ENCODE results near the gene MTIF3.

The MTIF3 gene

DNA sequence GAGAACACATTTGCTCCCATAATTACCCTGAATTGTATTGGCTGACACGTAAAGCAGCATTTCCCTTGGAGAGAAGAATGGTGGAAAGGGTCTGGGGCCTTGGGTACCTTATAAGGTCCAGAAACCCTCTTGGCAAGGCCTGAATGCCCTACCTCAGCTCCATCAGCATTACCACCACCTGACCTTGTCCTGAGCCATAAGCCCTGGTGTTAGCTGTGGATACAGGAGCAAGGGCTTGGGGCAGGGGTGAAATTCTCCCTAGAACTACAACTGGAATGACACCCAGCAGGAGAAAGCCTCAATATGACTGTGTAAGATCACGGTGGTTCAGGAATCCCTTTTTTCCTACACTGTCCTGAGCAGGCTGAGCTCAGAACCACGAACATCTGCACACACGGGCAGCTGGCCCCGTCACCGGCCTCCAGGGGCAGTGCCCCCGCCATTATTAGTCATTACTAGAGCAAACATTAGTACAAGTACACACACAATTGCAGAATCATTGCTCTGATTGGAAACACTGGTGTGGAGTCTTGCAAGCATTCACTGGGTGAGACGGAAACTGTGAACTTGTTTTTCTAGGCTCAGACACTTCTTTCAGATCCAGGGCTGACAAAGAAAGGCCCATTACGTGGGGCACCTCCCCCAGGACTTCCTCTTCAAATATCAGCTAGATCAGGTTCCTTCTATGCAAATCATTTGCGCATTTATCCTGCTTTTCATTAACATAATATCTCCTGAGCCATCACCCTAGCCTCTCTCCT, 26.8 kb upstream of the MTIF3 start:
- H3K9ac ChIP-seq (ENCODE audit: low read depth, low read length) = no peak overlapping the region
- no peaks in the 10 kb centered on the region for H3K79me2 ChIP-seq (ENCODE audit: insufficient read depth, low read length)
- no peak overlapping the region for H3K27ac ChIP-seq (ENCODE audit: low read length)
- no peak overlapping the region for H3K4me3 ChIP-seq (ENCODE audit: low read depth in 1 of 2, low read length in 2 of 2)
- H2AFZ ChIP-seq (ENCODE audit: low read depth, low read length) = no peak overlapping the region
- no peak overlapping the region for H3K4me2 ChIP-seq (ENCODE audit: insufficient read depth, low read length)
- no peak for DNase-seq
- H3K4me1 ChIP-seq (ENCODE audit: insufficient read depth, low read length) = peaks cover 34% of the 10 kb centered on the region
- no peaks in the 10 kb centered on the region for H3K27me3 ChIP-seq (ENCODE audit: insufficient read depth, low read length, poor library complexity)
- no peak for TF ChIP-seq EZH2 (IDR thresholded peaks at IDR 0.05; ENCODE audit: borderline replicate concordance, low read depth, low read length, severe bottlenecking)
- TF ChIP-seq, protein P1, sequence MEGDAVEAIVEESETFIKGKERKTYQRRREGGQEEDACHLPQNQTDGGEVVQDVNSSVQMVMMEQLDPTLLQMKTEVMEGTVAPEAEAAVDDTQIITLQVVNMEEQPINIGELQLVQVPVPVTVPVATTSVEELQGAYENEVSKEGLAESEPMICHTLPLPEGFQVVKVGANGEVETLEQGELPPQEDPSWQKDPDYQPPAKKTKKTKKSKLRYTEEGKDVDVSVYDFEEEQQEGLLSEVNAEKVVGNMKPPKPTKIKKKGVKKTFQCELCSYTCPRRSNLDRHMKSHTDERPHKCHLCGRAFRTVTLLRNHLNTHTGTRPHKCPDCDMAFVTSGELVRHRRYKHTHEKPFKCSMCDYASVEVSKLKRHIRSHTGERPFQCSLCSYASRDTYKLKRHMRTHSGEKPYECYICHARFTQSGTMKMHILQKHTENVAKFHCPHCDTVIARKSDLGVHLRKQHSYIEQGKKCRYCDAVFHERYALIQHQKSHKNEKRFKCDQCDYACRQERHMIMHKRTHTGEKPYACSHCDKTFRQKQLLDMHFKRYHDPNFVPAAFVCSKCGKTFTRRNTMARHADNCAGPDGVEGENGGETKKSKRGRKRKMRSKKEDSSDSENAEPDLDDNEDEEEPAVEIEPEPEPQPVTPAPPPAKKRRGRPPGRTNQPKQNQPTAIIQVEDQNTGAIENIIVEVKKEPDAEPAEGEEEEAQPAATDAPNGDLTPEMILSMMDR (IDR thresholded peaks at IDR 0.05; ENCODE audit: borderline replicate concordance, extremely low read depth, low read length, poor library complexity, severe bottlenecking) = no peak
- H4K20me1 ChIP-seq (ENCODE audit: insufficient read depth, low read length) = no peaks in the 10 kb centered on the region
- H3K36me3 ChIP-seq (ENCODE audit: insufficient read depth, low read length) = no peaks in the 10 kb centered on the region
- H3K9me3 ChIP-seq (ENCODE audit: insufficient read depth, low read length, severe bottlenecking) = no peaks in the 10 kb centered on the region
- ATAC-seq (ENCODE audit: insufficient read depth, low read depth) = no peak

DNA sequence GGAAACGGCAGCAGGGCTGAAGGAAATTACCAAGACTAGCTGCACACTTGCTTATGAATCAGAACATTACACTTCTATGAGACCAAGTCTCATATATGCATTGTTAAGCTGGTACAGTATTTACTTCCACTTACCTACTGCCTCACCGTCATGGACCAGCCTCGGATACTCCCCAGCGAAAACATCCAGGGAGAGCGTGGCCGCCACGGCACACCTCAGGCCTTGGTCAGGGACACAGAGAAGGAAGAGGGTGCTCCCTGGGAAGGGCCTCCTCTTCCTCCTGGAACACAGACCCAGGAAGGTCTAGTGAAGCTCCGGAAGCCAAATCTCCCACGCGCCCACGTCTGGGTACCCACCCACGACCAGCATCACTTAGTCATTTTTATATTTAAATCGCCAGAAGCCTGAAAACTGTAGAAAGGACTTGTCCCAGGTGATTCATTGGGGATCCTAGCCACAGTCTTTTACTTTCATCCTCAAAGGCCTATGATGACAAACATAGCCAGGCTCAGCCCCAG, 24.4 kb upstream of the MTIF3 start:
- no peaks in the 10 kb centered on the region for H3K27me3 ChIP-seq (ENCODE audit: insufficient read depth, low read length, poor library complexity)
- TF ChIP-seq EZH2 (IDR thresholded peaks at IDR 0.05; ENCODE audit: borderline replicate concordance, low read depth, low read length, severe bottlenecking) = no peak
- TF ChIP-seq, protein P1 (IDR thresholded peaks at IDR 0.05; ENCODE audit: borderline replicate concordance, extremely low read depth, low read length, poor library complexity, severe bottlenecking) = no peak
- H2AFZ ChIP-seq (ENCODE audit: low read depth, low read length) = no peak overlapping the region
- ATAC-seq (ENCODE audit: insufficient read depth, low read depth) (no peak), DNase-seq (no peak)
- no peak overlapping the region for H3K27ac ChIP-seq (ENCODE audit: low read length)
- no peak overlapping the region for H3K4me2 ChIP-seq (ENCODE audit: insufficient read depth, low read length)
- H4K20me1 ChIP-seq (ENCODE audit: insufficient read depth, low read length) = no peaks in the 10 kb centered on the region
- H3K79me2 ChIP-seq (ENCODE audit: insufficient read depth, low read length) = no peaks in the 10 kb centered on the region
- no peak overlapping the region for H3K9ac ChIP-seq (ENCODE audit: low read depth, low read length)
- H3K4me1 ChIP-seq (ENCODE audit: insufficient read depth, low read length) = peaks cover 36% of the 10 kb centered on the region
- H3K36me3 ChIP-seq (ENCODE audit: insufficient read depth, low read length) = no peaks in the 10 kb centered on the region
- no peak overlapping the region for H3K4me3 ChIP-seq (ENCODE audit: low read depth in 1 of 2, low read length in 2 of 2)
- H3K9me3 ChIP-seq (ENCODE audit: insufficient read depth, low read length, severe bottlenecking) = no peaks in the 10 kb centered on the region

DNA sequence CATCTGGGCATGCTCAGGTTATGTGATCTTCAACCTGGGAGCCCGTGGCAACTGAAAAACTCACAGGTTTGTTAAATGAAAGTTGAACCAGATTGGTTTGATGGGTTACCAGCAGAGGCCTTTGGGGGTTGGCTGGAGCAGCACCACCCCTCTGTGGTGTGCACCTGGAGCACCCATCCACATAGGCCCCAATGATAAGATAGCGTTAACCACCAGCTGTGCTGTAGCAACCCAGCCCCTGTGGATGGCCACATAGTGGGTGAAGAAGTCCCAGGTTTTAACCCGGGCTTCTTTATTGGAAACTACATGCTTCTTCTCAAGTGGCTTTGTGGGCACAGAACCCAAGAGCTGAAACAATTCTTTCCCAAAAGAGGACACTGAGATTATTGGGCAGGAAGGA, 22.6 kb upstream of the MTIF3 start:
- H3K36me3 ChIP-seq (ENCODE audit: insufficient read depth, low read length) = no peaks in the 10 kb centered on the region
- no peak overlapping the region for H2AFZ ChIP-seq (ENCODE audit: low read depth, low read length)
- H3K9me3 ChIP-seq (ENCODE audit: insufficient read depth, low read length, severe bottlenecking) = no peaks in the 10 kb centered on the region
- ATAC-seq (ENCODE audit: insufficient read depth, low read depth) (peak; percentile 98), DNase-seq (peak; percentile 83)
- peak overlapping the region; percentile 46 for H3K27ac ChIP-seq (ENCODE audit: low read length)
- no peaks in the 10 kb centered on the region for H3K79me2 ChIP-seq (ENCODE audit: insufficient read depth, low read length)
- H3K27me3 ChIP-seq (ENCODE audit: insufficient read depth, low read length, poor library complexity) = no peaks in the 10 kb centered on the region
- no peak for TF ChIP-seq EZH2 (IDR thresholded peaks at IDR 0.05; ENCODE audit: borderline replicate concordance, low read depth, low read length, severe bottlenecking)
- TF ChIP-seq, protein P1 (IDR thresholded peaks at IDR 0.05; ENCODE audit: borderline replicate concordance, extremely low read depth, low read length, poor library complexity, severe bottlenecking) = peak; percentile 37
- H3K4me1 ChIP-seq (ENCODE audit: insufficient read depth, low read length) = peaks cover 36% of the 10 kb centered on the region
- H3K4me2 ChIP-seq (ENCODE audit: insufficient read depth, low read length) = peak overlapping the region; percentile 35; the same call in 1 of the 2 replicates
- H3K4me3 ChIP-seq (ENCODE audit: low read depth in 1 of 2, low read length in 2 of 2) = no peak overlapping the region
- H3K9ac ChIP-seq (ENCODE audit: low read depth, low read length) = no peak overlapping the region
- H4K20me1 ChIP-seq (ENCODE audit: insufficient read depth, low read length) = no peaks in the 10 kb centered on the region
